BLaER1 (cell line): Measurements from ENCODE around the gene SEPTIN6.

Source experiments
- H3K27ac ChIP-seq: shearing (Covaris generic); formaldehyde crosslinking; 2 replicates; pipeline ENCODE4 v1.8.1; 2022
- H3K27me3 ChIP-seq: shearing (Covaris generic); formaldehyde crosslinking; 2 replicates; pipeline ENCODE4 v1.8.1; 2022
- H3K36me3 ChIP-seq: shearing (Covaris generic); formaldehyde crosslinking; 2 replicates; pipeline ENCODE4 v1.8.1; 2022
- H3K4me1 ChIP-seq: shearing (Covaris generic); formaldehyde crosslinking; 2 replicates; pipeline ENCODE4 v1.8.1; 2022
- H3K4me2 ChIP-seq: shearing (Covaris generic); formaldehyde crosslinking; 2 replicates; pipeline ENCODE4 v1.8.1; 2022
- H3K4me3 ChIP-seq: shearing (Covaris generic); formaldehyde crosslinking; 2 replicates; pipeline ENCODE4 v1.8.1; 2022
- H3K9ac ChIP-seq: shearing (Covaris generic); formaldehyde crosslinking; 2 replicates; pipeline ENCODE4 v1.8.1; 2022
- H3K9me3 ChIP-seq: shearing (Covaris generic); formaldehyde crosslinking; 2 replicates; pipeline ENCODE4 v1.8.1; 2022
- H4K20me1 ChIP-seq: shearing (Covaris generic); formaldehyde crosslinking; 2 replicates; pipeline ENCODE4 v1.8.1; 2022
- Cebpa-rat ChIP-seq: shearing (Covaris generic); IDR thresholded peaks from 2 replicates; pipeline ENCODE4 v1.8.1; 2022

SEPTIN6 gene

GRCh38 chrX:119659522-119659921 is 33.4 kb downstream of the SEPTIN6 start:
- peaks cover 87% of the 10 kb centered on the region for H3K4me1 ChIP-seq
- H3K9me3 ChIP-seq: no peaks in the 10 kb centered on the region
- peaks cover 66% of the 10 kb centered on the region for H3K36me3 ChIP-seq
- no peak overlapping the region for H3K9ac ChIP-seq
- no peak overlapping the region for H3K4me3 ChIP-seq
- no peaks in the 10 kb centered on the region for H3K27me3 ChIP-seq
- no peak for TF ChIP-seq Cebpa-rat
- H3K4me2 ChIP-seq: no peak overlapping the region
- peaks cover 9% of the 10 kb centered on the region for H4K20me1 ChIP-seq
- no peak overlapping the region for H3K27ac ChIP-seq

GRCh38 chrX:119655125-119655524 is 37.8 kb downstream of the SEPTIN6 start:
- Histone ChIP-seq H3K4me2 (peak overlapping the region; percentile 69), H3K27ac (peak overlapping the region; percentile 24; the same call in 1 of the 2 replicates), H3K36me3 (peaks cover 71% of the 10 kb centered on the region), H3K4me3 (no peak overlapping the region), H3K4me1 (peaks cover 61% of the 10 kb centered on the region), H3K9me3 (no peaks in the 10 kb centered on the region), H4K20me1 (peaks cover 14% of the 10 kb centered on the region), H3K27me3 (no peaks in the 10 kb centered on the region), H3K9ac (peak overlapping the region; percentile 36; the same call in 1 of the 2 replicates)
- TF ChIP-seq Cebpa-rat: no peak

- H3K36me3 ChIP-seq: peaks cover 72% of the 10 kb centered on the region
Observed at GRCh38 chrX:119654112-119654531, 38.8 kb downstream of the SEPTIN6 start.

GRCh38 chrX:119648421-119648775 is 44.6 kb downstream of the SEPTIN6 start:
- Histone ChIP-seq H3K4me1 (peaks cover 32% of the 10 kb centered on the region), H3K4me3 (no peak overlapping the region), H3K27ac (no peak overlapping the region), H3K36me3 (peaks cover 97% of the 10 kb centered on the region), H3K9ac (no peak overlapping the region), H4K20me1 (peaks cover 12% of the 10 kb centered on the region; the same call in 1 of the 2 replicates), H3K9me3 (no peaks in the 10 kb centered on the region), H3K4me2 (no peak overlapping the region), H3K27me3 (no peaks in the 10 kb centered on the region)
- TF ChIP-seq Cebpa-rat: no peak

More at GRCh38 chrX:119654112-119654531, 38.8 kb downstream of the SEPTIN6 start:
- H4K20me1 ChIP-seq: peaks cover 14% of the 10 kb centered on the region
- peak overlapping the region; percentile 71 for H3K27ac ChIP-seq
- H3K4me1 ChIP-seq: peaks cover 59% of the 10 kb centered on the region
- H3K27me3 ChIP-seq: no peaks in the 10 kb centered on the region
- no peaks in the 10 kb centered on the region for H3K9me3 ChIP-seq
- no peak overlapping the region for H3K4me3 ChIP-seq
- no peak for TF ChIP-seq Cebpa-rat
- H3K4me2 ChIP-seq: peak overlapping the region; percentile 69
- H3K9ac ChIP-seq: peak overlapping the region; percentile 36; the same call in 1 of the 2 replicates

GRCh38 chrX:119647552-119648420 is 45.2 kb downstream of the SEPTIN6 start:
- Histone ChIP-seq H3K4me3 (no peak overlapping the region), H3K4me1 (peaks cover 35% of the 10 kb centered on the region), H3K27ac (no peak overlapping the region), H3K9ac (no peak overlapping the region), H3K4me2 (no peak overlapping the region), H3K36me3 (peaks cover 97% of the 10 kb centered on the region), H4K20me1 (peaks cover 18% of the 10 kb centered on the region; the same call in 1 of the 2 replicates), H3K27me3 (no peaks in the 10 kb centered on the region), H3K9me3 (no peaks in the 10 kb centered on the region)
- no peak for TF ChIP-seq Cebpa-rat

GRCh38 chrX:119647089-119647488 is 45.9 kb downstream of the SEPTIN6 start:
- Histone ChIP-seq H3K4me1 (peaks cover 41% of the 10 kb centered on the region), H4K20me1 (peaks cover 25% of the 10 kb centered on the region; the same call in 1 of the 2 replicates), H3K36me3 (peaks cover 97% of the 10 kb centered on the region), H3K4me2 (no peak overlapping the region), H3K4me3 (no peak overlapping the region), H3K27me3 (no peaks in the 10 kb centered on the region), H3K9me3 (no peaks in the 10 kb centered on the region), H3K27ac (no peak overlapping the region), H3K9ac (no peak overlapping the region)
- no peak for TF ChIP-seq Cebpa-rat

- H3K27me3 ChIP-seq: no peaks in the 10 kb centered on the region
- H4K20me1 ChIP-seq: peaks cover 31% of the 10 kb centered on the region; the same call in 1 of the 2 replicates
- no peak overlapping the region for H3K27ac ChIP-seq
- H3K36me3 ChIP-seq: peaks cover 97% of the 10 kb centered on the region
- H3K9me3 ChIP-seq: no peaks in the 10 kb centered on the region
- H3K4me1 ChIP-seq: peaks cover 47% of the 10 kb centered on the region
- H3K9ac ChIP-seq: no peak overlapping the region
- no peak for TF ChIP-seq Cebpa-rat
- H3K4me3 ChIP-seq: no peak overlapping the region
- H3K4me2 ChIP-seq: no peak overlapping the region
Observed at GRCh38 chrX:119646515-119646914, 46.5 kb downstream of the SEPTIN6 start.

GRCh38 chrX:119643696-119644095 is 49.3 kb downstream of the SEPTIN6 start:
- H3K4me2 ChIP-seq: peak overlapping the region; percentile 25
- no peak for TF ChIP-seq Cebpa-rat
- H3K27me3 ChIP-seq: no peaks in the 10 kb centered on the region
- H3K9ac ChIP-seq: no peak overlapping the region
- H3K4me1 ChIP-seq: peaks cover 58% of the 10 kb centered on the region
- peaks cover 93% of the 10 kb centered on the region for H3K36me3 ChIP-seq
- H4K20me1 ChIP-seq: peaks cover 50% of the 10 kb centered on the region; the same call in 1 of the 2 replicates
- no peak overlapping the region for H3K4me3 ChIP-seq
- H3K9me3 ChIP-seq: no peaks in the 10 kb centered on the region
- H3K27ac ChIP-seq: no peak overlapping the region
